ENCODE results near the gene UBA1. TPM values are rescaled to one million over a fixed set of nuclear protein-coding genes. Genes with fewer than 3 reads are reported as not detected.

Gene UBA1
- total and polyA plus RNA-seq, 2 of the 13 experiments (the other 11 are each of a cell fraction or from before 2014, with no cell fraction given) = 93.3 to 129 TPM

DNA sequence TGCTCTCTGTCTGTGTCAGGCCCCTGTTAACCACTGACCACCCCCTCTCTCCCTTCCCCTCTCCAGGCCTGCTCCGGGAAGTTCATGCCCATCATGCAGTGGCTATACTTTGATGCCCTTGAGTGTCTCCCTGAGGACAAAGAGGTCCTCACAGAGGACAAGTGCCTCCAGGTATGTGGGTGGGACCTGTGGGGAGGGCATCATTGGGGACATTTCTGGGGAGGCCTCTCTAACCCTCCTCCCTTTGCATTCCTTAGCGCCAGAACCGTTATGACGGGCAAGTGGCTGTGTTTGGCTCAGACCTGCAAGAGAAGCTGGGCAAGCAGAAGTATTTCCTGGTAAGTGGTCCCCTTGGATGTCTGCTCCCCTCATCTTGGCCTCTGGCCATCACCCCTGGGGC, 9.2 kb downstream of the UBA1 start (continued):
- TF ChIP-seq, protein P1, sequence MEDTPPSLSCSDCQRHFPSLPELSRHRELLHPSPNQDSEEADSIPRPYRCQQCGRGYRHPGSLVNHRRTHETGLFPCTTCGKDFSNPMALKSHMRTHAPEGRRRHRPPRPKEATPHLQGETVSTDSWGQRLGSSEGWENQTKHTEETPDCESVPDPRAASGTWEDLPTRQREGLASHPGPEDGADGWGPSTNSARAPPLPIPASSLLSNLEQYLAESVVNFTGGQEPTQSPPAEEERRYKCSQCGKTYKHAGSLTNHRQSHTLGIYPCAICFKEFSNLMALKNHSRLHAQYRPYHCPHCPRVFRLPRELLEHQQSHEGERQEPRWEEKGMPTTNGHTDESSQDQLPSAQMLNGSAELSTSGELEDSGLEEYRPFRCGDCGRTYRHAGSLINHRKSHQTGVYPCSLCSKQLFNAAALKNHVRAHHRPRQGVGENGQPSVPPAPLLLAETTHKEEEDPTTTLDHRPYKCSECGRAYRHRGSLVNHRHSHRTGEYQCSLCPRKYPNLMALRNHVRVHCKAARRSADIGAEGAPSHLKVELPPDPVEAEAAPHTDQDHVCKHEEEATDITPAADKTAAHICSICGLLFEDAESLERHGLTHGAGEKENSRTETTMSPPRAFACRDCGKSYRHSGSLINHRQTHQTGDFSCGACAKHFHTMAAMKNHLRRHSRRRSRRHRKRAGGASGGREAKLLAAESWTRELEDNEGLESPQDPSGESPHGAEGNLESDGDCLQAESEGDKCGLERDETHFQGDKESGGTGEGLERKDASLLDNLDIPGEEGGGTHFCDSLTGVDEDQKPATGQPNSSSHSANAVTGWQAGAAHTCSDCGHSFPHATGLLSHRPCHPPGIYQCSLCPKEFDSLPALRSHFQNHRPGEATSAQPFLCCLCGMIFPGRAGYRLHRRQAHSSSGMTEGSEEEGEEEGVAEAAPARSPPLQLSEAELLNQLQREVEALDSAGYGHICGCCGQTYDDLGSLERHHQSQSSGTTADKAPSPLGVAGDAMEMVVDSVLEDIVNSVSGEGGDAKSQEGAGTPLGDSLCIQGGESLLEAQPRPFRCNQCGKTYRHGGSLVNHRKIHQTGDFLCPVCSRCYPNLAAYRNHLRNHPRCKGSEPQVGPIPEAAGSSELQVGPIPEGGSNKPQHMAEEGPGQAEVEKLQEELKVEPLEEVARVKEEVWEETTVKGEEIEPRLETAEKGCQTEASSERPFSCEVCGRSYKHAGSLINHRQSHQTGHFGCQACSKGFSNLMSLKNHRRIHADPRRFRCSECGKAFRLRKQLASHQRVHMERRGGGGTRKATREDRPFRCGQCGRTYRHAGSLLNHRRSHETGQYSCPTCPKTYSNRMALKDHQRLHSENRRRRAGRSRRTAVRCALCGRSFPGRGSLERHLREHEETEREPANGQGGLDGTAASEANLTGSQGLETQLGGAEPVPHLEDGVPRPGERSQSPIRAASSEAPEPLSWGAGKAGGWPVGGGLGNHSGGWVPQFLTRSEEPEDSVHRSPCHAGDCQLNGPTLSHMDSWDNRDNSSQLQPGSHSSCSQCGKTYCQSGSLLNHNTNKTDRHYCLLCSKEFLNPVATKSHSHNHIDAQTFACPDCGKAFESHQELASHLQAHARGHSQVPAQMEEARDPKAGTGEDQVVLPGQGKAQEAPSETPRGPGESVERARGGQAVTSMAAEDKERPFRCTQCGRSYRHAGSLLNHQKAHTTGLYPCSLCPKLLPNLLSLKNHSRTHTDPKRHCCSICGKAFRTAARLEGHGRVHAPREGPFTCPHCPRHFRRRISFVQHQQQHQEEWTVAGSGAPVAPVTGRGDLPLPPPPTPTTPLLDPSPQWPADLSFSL (CRISPR knock-in tag; IDR thresholded peaks at IDR 0.05) = no peak
- TF ChIP-seq, protein P2, sequence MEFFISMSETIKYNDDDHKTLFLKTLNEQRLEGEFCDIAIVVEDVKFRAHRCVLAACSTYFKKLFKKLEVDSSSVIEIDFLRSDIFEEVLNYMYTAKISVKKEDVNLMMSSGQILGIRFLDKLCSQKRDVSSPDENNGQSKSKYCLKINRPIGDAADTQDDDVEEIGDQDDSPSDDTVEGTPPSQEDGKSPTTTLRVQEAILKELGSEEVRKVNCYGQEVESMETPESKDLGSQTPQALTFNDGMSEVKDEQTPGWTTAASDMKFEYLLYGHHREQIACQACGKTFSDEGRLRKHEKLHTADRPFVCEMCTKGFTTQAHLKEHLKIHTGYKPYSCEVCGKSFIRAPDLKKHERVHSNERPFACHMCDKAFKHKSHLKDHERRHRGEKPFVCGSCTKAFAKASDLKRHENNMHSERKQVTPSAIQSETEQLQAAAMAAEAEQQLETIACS (CRISPR knock-in tag; IDR thresholded peaks at IDR 0.05) = no peak
- TF ChIP-seq GATA4 (IDR thresholded peaks at IDR 0.05; ENCODE audit: borderline replicate concordance, low read depth) (no peak), HCFC1 (IDR thresholded peaks at IDR 0.05; ENCODE audit: low read depth, low read length) (no peak)

DNA sequence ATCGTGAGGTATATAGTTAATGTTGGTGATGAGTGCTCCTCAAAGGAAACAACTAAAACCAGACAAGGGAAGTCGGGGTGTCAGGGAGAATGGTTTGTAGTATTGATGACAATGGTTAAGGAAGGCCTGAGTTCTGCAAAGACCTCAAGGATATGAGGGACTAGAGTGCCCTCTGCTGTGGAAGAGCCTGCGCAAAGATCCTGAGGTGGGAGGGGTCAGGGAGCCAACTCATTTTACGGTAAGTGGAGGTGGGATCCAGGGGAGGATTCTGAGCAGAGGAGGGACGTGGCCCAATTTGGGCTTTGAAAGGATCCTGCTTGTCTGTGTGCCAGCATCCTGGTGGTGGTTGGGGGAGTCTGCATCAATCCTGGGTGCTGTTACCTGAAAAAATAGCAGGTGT, 11.3 kb downstream of the UBA1 start:
- no peak for DNase-seq (ENCODE audit: low spot score)
- no peak overlapping the region for H3K9ac ChIP-seq (ENCODE audit: insufficient read depth, low read depth, low read length)
- no peak for ATAC-seq
- WGBS (ENCODE audit: low lambda C conversion rate) = 99% methylated on average over 4 of the region's 5 CpGs
- in situ Hi-C loops (cut with HindIII; ENCODE audit: extremely low pct_ligation_motif_present, low pct_unique_long_range_greater_than_20kb) (no loop called here), intact Hi-C loops (cut with micrococcal nuclease; ENCODE audit: unreplicated experiment) (no loop called here)
- H3K4me3 ChIP-seq (replicated peaks in 1 of 3; ENCODE audit: insufficient read depth in 1 of 3, low read depth in 2 of 3, low read length in 3 of 3) = no peak overlapping the region
- H3K4me1 ChIP-seq (ENCODE audit: insufficient read depth, low read length) = peaks cover 19% of the 10 kb centered on the region
- no peaks in the 10 kb centered on the region for H3K27me3 ChIP-seq (ENCODE audit: control insufficient read depth in 1 of 2, insufficient read depth in 2 of 2, low read length in 2 of 2)
- H3K9me3 ChIP-seq (ENCODE audit: low read length) = no peaks in the 10 kb centered on the region
- H3K79me2 ChIP-seq (ENCODE audit: insufficient read depth, low read length) = no peaks in the 10 kb centered on the region
- H3K4me2 ChIP-seq (ENCODE audit: low read depth, low read length) = no peak overlapping the region
- FAIRE-seq = no peak
- CTCF ChIA-PET (ENCODE audit: low intra/inter-chr PET ratio, low total read pairs) = no interaction called here
- H2AFZ ChIP-seq (ENCODE audit: low read length) = no peak overlapping the region
- POLR2A ChIA-PET = no interaction called here
- peaks cover 16 to 70% of the 10 kb centered on the region in 2 experiments for H3K36me3 ChIP-seq (replicated peaks in 1 of 2; ENCODE audit: control insufficient read depth in 1 of 2, insufficient read depth in 2 of 2, low read length in 2 of 2)
- BruUV-seq (replicated peaks) = no TSS peak
- H4K20me1 ChIP-seq (ENCODE audit: insufficient read depth, low read length) = no peaks in the 10 kb centered on the region; the same call in 1 of the 2 replicates
- TF ChIP-seq ZFX (CRISPR knock-in tag; IDR thresholded peaks at IDR 0.05; ENCODE audit: low read depth) (no peak), ZNF335 (CRISPR knock-in tag; IDR thresholded peaks at IDR 0.05) (no peak), ZNF441 (CRISPR knock-in tag; IDR thresholded peaks at IDR 0.05; ENCODE audit: borderline replicate concordance) (no peak)
- H3K27ac ChIP-seq (ENCODE audit: extremely low read length, insufficient read depth, low read length) = no peak overlapping the region
